ENCODE results near the gene LRRC43.

DNA sequence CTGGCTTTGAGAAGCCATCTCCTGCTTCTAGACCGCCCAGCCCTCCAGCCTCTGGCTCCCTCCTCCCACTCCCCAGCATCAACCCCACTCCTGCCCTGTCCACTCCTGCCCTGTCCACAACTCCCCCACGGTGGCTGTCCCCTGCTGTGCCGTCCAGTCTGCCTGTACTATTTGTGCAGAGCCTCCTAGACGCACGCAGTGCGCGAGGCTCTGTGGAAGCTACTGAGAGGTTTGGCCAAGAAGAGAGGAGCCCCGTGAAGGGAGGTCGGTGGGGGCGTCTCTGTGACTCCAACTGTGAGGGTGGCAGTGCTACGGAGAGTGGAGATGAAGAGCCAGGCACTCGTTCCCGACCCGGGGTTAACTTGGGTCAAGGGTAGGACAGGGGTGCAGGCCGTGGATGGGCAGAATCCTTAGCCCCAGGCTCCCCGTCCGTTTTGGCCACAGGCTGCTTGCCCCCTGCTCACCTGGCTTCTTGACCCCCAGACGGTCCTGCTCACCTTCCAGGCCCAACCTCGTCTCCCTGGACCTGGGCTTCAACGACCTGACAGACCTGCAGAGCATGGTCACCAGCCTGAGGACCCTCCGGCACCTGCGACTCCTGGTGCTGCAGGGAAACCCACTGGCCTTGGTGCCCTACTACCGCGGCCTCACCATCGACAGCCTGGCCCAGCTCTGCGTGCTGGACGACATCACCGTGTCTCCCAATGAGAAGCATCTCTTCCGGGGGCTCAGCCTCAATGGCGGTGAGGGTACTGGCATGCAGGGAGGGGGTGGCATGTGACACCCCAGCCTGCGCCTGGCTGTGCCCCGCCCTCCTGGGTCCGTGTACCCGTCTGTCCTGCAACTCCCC lies 6.9 kb downstream of the LRRC43 start:
- no peak for TF ChIP-seq POLR2A (IDR thresholded peaks at IDR 0.05)
- TF ChIP-seq, protein P1, sequence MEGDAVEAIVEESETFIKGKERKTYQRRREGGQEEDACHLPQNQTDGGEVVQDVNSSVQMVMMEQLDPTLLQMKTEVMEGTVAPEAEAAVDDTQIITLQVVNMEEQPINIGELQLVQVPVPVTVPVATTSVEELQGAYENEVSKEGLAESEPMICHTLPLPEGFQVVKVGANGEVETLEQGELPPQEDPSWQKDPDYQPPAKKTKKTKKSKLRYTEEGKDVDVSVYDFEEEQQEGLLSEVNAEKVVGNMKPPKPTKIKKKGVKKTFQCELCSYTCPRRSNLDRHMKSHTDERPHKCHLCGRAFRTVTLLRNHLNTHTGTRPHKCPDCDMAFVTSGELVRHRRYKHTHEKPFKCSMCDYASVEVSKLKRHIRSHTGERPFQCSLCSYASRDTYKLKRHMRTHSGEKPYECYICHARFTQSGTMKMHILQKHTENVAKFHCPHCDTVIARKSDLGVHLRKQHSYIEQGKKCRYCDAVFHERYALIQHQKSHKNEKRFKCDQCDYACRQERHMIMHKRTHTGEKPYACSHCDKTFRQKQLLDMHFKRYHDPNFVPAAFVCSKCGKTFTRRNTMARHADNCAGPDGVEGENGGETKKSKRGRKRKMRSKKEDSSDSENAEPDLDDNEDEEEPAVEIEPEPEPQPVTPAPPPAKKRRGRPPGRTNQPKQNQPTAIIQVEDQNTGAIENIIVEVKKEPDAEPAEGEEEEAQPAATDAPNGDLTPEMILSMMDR (IDR thresholded peaks at IDR 0.05), result no peak
